H1 (cell line): ENCODE results near the gene PORCN. TPM values are rescaled to one million over a fixed set of nuclear protein-coding genes. Genes with fewer than 3 reads are reported as not detected.

ENCODE experiments used
- CTCF ChIA-PET: fragments of 300-600 bp; sonication (Branson Sonifier 250); formaldehyde crosslinking; loops from one replicate; lab custom pipeline; 2021; ENCODE audit not compliant: partially characterized antibody; lab: Charles Lee
- POLR2A ChIA-PET: fragments of 300-600 bp; sonication (Branson Sonifier 250); formaldehyde crosslinking; loops from one replicate; lab custom pipeline; 2021; ENCODE audit warnings: inconsistent platforms; ENCODE audit not compliant: partially characterized antibody; lab: Charles Lee
- DNase-seq, 2 experiments: peaks; one replicate each; pipeline versions ENCODE4 v3.0.0 to v3.0.0-alpha.2; 2010 to 2022; ENCODE audit warnings: low spot score in 2 of 2, low read depth in 1 of 2, mixed read lengths in 1 of 2
- FAIRE-seq: peaks from 2 replicates; lab custom pipeline; 2011; peaks lifted over from hg19 to GRCh38; lab: Jason Lieb, UNC
- H2AFZ ChIP-seq: 2 replicates; pipeline ENCODE4 v1.8.1; 2012; ENCODE audit warnings: low read length, inconsistent platforms
- H2AK5ac ChIP-seq: 2 replicates; pipeline ENCODE4 v1.6.1; 2013; ENCODE audit warnings: low read depth, low read length
- H2BK120ac ChIP-seq: replicated peaks from 2 replicates; pipeline ENCODE3; 2013; ENCODE audit warnings: low read depth, low read length, inconsistent platforms
- H2BK12ac ChIP-seq: 2 replicates; pipeline ENCODE4 v1.6.1; 2013; ENCODE audit warnings: low read depth, low read length
- H2BK15ac ChIP-seq: 2 replicates; pipeline ENCODE4 v1.6.1; 2013; ENCODE audit warnings: low read length
- H2BK20ac ChIP-seq: 2 replicates; pipeline ENCODE4 v1.6.1; 2013; ENCODE audit warnings: low read length
- H2BK5ac ChIP-seq: 2 replicates; pipeline ENCODE4 v1.6.1; 2013; ENCODE audit warnings: low read depth, low read length
- H3K14ac ChIP-seq: 2 replicates; pipeline ENCODE4 v1.6.1; 2013; ENCODE audit warnings: inconsistent platforms; ENCODE audit not compliant: insufficient read length
- H3K18ac ChIP-seq: 2 replicates; pipeline ENCODE4 v1.6.1; 2013; ENCODE audit warnings: low read length; ENCODE audit errors: extremely low read depth
- H3K23ac ChIP-seq: 2 replicates; pipeline ENCODE4 v1.6.1; 2013; ENCODE audit warnings: inconsistent platforms; ENCODE audit not compliant: insufficient read length
- H3K23me2 ChIP-seq: 2 replicates; pipeline ENCODE4 v1.6.1; 2013; ENCODE audit warnings: low read depth, low read length
- H3K27ac ChIP-seq: 2 replicates; pipeline ENCODE4 v1.6.1; 2011; ENCODE audit warnings: low read depth, low read length, inconsistent platforms
- H3K27me3 ChIP-seq, 4 experiments: replicated peaks in 1 of 4; 1 replicate in 1 of 4; 2 replicates in 3 of 4; pipeline versions ENCODE4 v1.6.1 to v1.8.1; 2011 to 2013; ENCODE audit warnings: low read length in 3 of 4, mild to moderate bottlenecking in 3 of 4, inconsistent platforms in 2 of 4, mixed read lengths in 2 of 4, moderate library complexity in 1 of 4; ENCODE audit not compliant: control insufficient read depth in 3 of 4, insufficient read depth in 3 of 4; ENCODE audit errors: extremely low read depth in 1 of 4
- H3K36me3 ChIP-seq, 4 experiments: 2 replicates each; pipeline versions ENCODE4 v1.6.1 to v1.8.1; 2011 to 2013; ENCODE audit warnings: mild to moderate bottlenecking in 4 of 4, low read length in 3 of 4, moderate library complexity in 2 of 4, control low read depth in 1 of 4, inconsistent platforms in 1 of 4; ENCODE audit not compliant: insufficient read depth in 4 of 4, control insufficient read depth in 2 of 4
- H3K4ac ChIP-seq: replicated peaks from 2 replicates; pipeline ENCODE3; 2013; ENCODE audit warnings: low read length, low read depth, mixed read lengths, inconsistent platforms; ENCODE audit not compliant: insufficient read length
- H3K4me1 ChIP-seq, 4 experiments: replicated peaks in 1 of 4; 1 replicate in 1 of 4; 2 replicates in 3 of 4; pipeline versions ENCODE4 v1.6.1 to v1.8.1; 2011 to 2013; ENCODE audit warnings: low read length in 3 of 4, inconsistent platforms in 2 of 4, mixed read lengths in 1 of 4; ENCODE audit not compliant: insufficient read depth in 4 of 4, control insufficient read depth in 3 of 4
- H3K4me2 ChIP-seq, 2 experiments: 2 replicates each; pipeline versions ENCODE4 v1.6.1 to v1.8.1; 2011 to 2013; ENCODE audit warnings: low read depth in 2 of 2, low read length in 2 of 2, control low read depth in 1 of 2, inconsistent platforms in 1 of 2, mild to moderate bottlenecking in 1 of 2; ENCODE audit not compliant: insufficient read depth in 1 of 2
- H3K4me3 ChIP-seq, 4 experiments: fragments of 200-600, 300-600 bp in 1 of 4; sonication (generic), shearing (Covaris generic), sonication (Bioruptor Twin) in 1 of 4; 2 replicates each; pipeline versions ENCODE4 v1.5.1 to v1.8.1; 2011 to 2016; ENCODE audit warnings: low read length in 4 of 4, low read depth in 3 of 4, control low read depth in 2 of 4, inconsistent platforms in 2 of 4, mild to moderate bottlenecking in 2 of 4, mixed read lengths in 1 of 4, moderate library complexity in 1 of 4; ENCODE audit not compliant: insufficient read depth in 2 of 4; ENCODE audit errors: extremely low read depth in 1 of 4
- H3K56ac ChIP-seq: replicated peaks from 2 replicates; pipeline ENCODE3; 2013; ENCODE audit warnings: low read depth, mild to moderate bottlenecking, mixed read lengths, low read length, inconsistent platforms; ENCODE audit not compliant: insufficient read length
- H3K79me1 ChIP-seq: 2 replicates; pipeline ENCODE4 v1.6.1; 2013; ENCODE audit warnings: low read depth, low read length, control low read depth
- H3K79me2 ChIP-seq, 2 experiments: 2 replicates each; pipeline versions ENCODE4 v1.6.1 to v1.8.1; 2012 to 2013; ENCODE audit warnings: low read length in 2 of 2, mild to moderate bottlenecking in 2 of 2, inconsistent platforms in 1 of 2; ENCODE audit not compliant: insufficient read depth in 2 of 2, control insufficient read depth in 1 of 2
- H3K9ac ChIP-seq, 4 experiments: replicated peaks in 1 of 4; 1 replicate in 1 of 4; 2 replicates in 3 of 4; pipeline versions ENCODE4 v1.6.1 to v1.8.1; 2011 to 2013; ENCODE audit warnings: low read depth in 3 of 4, low read length in 3 of 4, control low read depth in 2 of 4, mild to moderate bottlenecking in 2 of 4, moderate library complexity in 2 of 4, inconsistent platforms in 1 of 4; ENCODE audit errors: extremely low read depth in 1 of 4
- H3K9me3 ChIP-seq, 2 experiments: 2 replicates each; pipeline versions ENCODE4 v1.6.1 to v1.8.1; 2012 to 2013; ENCODE audit warnings: mild to moderate bottlenecking in 2 of 2, moderate library complexity in 2 of 2, control low read depth in 1 of 2, inconsistent platforms in 1 of 2, low read depth in 1 of 2, low read length in 1 of 2, mixed read lengths in 1 of 2; ENCODE audit not compliant: insufficient read depth in 2 of 2
- H4K20me1 ChIP-seq, 2 experiments: replicated peaks in 1 of 2; 2 replicates each; pipeline versions ENCODE3 to v1.8.1; 2011 to 2013; ENCODE audit warnings: inconsistent platforms in 2 of 2, low read length in 2 of 2, mild to moderate bottlenecking in 1 of 2; ENCODE audit not compliant: insufficient read depth in 2 of 2, control insufficient read depth in 1 of 2
- H4K5ac ChIP-seq: 2 replicates; pipeline ENCODE4 v1.6.1; 2013; ENCODE audit warnings: low read length, low read depth, mixed read lengths, inconsistent platforms; ENCODE audit not compliant: insufficient read length
- H4K8ac ChIP-seq: 2 replicates; pipeline ENCODE4 v1.8.0; 2013; ENCODE audit warnings: mild to moderate bottlenecking, moderate library complexity, low read length, inconsistent platforms; ENCODE audit not compliant: insufficient read depth; ENCODE audit errors: extremely low read depth
- H4K91ac ChIP-seq: replicated peaks from 2 replicates; pipeline ENCODE3; 2013; ENCODE audit warnings: low read length, mixed read lengths, inconsistent platforms; ENCODE audit not compliant: insufficient read length
- BRCA1 ChIP-seq: IDR thresholded peaks from 2 replicates; pipeline ENCODE4 v1.6.1; 2012; ENCODE audit warnings: low read depth, low read length, improper control_type of control experiment
- CBX5 ChIP-seq: fragments of 300-800, 300-1000 bp; sonication (generic); IDR thresholded peaks from 2 replicates; pipeline ENCODE4 v1.7.1; 2016; ENCODE audit warnings: antibody characterized with exemption, low read length, low read depth
- CEBPB ChIP-seq: IDR thresholded peaks from 2 replicates; pipeline ENCODE4 v1.6.1; 2012; ENCODE audit warnings: low read depth, low read length
- FOSL1 ChIP-seq: IDR thresholded peaks from 2 replicates; pipeline ENCODE4 v1.6.1; 2011; ENCODE audit warnings: mild to moderate bottlenecking, low read depth, low read length, moderate library complexity; ENCODE audit not compliant: insufficient read depth
- PHF8 ChIP-seq: fragments of 200-600 bp; sonication (generic); conservative IDR thresholded peaks from 2 replicates; pipeline ENCODE4 v1.7.1; 2012; ENCODE audit warnings: low read depth, mild to moderate bottlenecking, inconsistent platforms, low read length, moderate library complexity
- RAD21 ChIP-seq, 2 experiments: IDR thresholded peaks in 1 of 2; conservative IDR thresholded peaks in 1 of 2; 2 replicates each; pipeline ENCODE4 v1.6.1; 2011; ENCODE audit warnings: low read depth in 2 of 2, low read length in 2 of 2, improper control_type of control experiment in 1 of 2, inconsistent platforms in 1 of 2, mild to moderate bottlenecking in 1 of 2, moderate library complexity in 1 of 2
- SAP30 ChIP-seq: fragments of 300-600 bp; sonication (generic); IDR thresholded peaks from 2 replicates; pipeline ENCODE4 v1.7.1; 2012; ENCODE audit warnings: low read length, moderate library complexity, mild to moderate bottlenecking, inconsistent platforms; ENCODE audit not compliant: insufficient read depth, insufficient replicate concordance
- SIN3A ChIP-seq, 2 experiments: IDR thresholded peaks in 1 of 2; conservative IDR thresholded peaks in 1 of 2; 2 replicates each; pipeline ENCODE4 v1.6.1; 2011 to 2012; ENCODE audit warnings: low read length in 2 of 2, improper control_type of control experiment in 1 of 2, low read depth in 1 of 2, mild to moderate bottlenecking in 1 of 2
- WGBS, 2 experiments: shearing (Covaris generic) in 1 of 2; methylation state at CpG; one replicate each; pipeline versions ENCODE4 v1.1.6 to v1.1.7; 2013 to 2015; ENCODE audit warnings: low lambda C conversion rate in 2 of 2, mixed read lengths in 2 of 2, inconsistent platforms in 1 of 2, low coverage in 1 of 2, missing lambda C conversion rate in 1 of 2; ENCODE audit not compliant: insufficient replicate concordance in 2 of 2, insufficient coverage in 1 of 2, insufficient read length in 1 of 2; ENCODE audit errors: extremely low coverage in 1 of 2, missing lambda C conversion rate in 1 of 2; 5-methylcytosine and 5-hydroxymethylcytosine counted together
- polyA plus RNA-seq, 7 experiments: library from polyadenylated mRNA; depleted of rRNA in 3 of 7; stranded (reverse) in 5 of 7; unstranded in 2 of 7; fragments of >200 nt in 5 of 7; fragments of 200-250 nt in 2 of 7; gene quantifications; 1 replicate in 5 of 7; 2 replicates in 1 of 7; 4 replicates in 1 of 7; pipeline versions ENCODE4 v1.2.1 to v1.2.3, GENCODE V29; 2011 to 2013; ENCODE audit warnings: missing spikeins in 2 of 7, mixed read lengths in 2 of 7
- total RNA-seq: library from RNA; stranded (reverse); fragmentation: NEBNext Ultra II Directional; extraction: Animal tissue kit (Norgen Biotek cat#: 25700); gene quantifications from 2 replicates; pipeline ENCODE4 v1.2.1, GENCODE V29; 2021

Gene PORCN
- total and polyA plus RNA-seq, 2 of the 8 experiments (the other 6 are each of a cell fraction or from before 2014, with no cell fraction given): 14.6 to 34.1 TPM

GRCh38 chrX:48474581-48474980 lies 34.2 kb upstream of the PORCN start:
- H2BK120ac ChIP-seq: no peak overlapping the region
- H3K4ac ChIP-seq: no peak overlapping the region
- peaks cover 0 to 7% of the 10 kb centered on the region in 2 experiments for H4K20me1 ChIP-seq
- peaks cover 3% of the 10 kb centered on the region; the same call in 1 of the 2 replicates for H3K23me2 ChIP-seq
- WGBS, 2 experiments: 74% methylated on average over 3 of the region's 6 CpGs; no CpG with 5 or more reads in 1 of the 2 experiments
- H2AFZ ChIP-seq: no peak overlapping the region
- peaks cover 5 to 15% (median 10%) of the 10 kb centered on the region in 4 experiments for H3K4me1 ChIP-seq
- H2AK5ac ChIP-seq: no peak overlapping the region
- H3K79me1 ChIP-seq: no peaks in the 10 kb centered on the region
- ChIA-PET CTCF (interaction anchor here (1.1 to 2.0 kb wide), 2 partner anchors 19 to 390 kb away, joined by 4 to 9 read pairs; no protein-coding TSS in a partner anchor), POLR2A (interaction anchor here (0.6 to 1.8 kb wide), 4 partner anchors 12 to 298 kb away, joined by 3 to 4 read pairs (median 4); no protein-coding TSS in a partner anchor)
- peaks cover 0 to 24% of the 10 kb centered on the region in 2 experiments; a peak in 2 of 4 replicates for H3K79me2 ChIP-seq
- no peak overlapping the region for H4K5ac ChIP-seq
- DNase-seq (no peak), FAIRE-seq (no peak)
- H2BK15ac ChIP-seq: no peak overlapping the region
- no peaks in the 10 kb centered on the region for H3K27me3 ChIP-seq
- no peak overlapping the region for H3K23ac ChIP-seq
- no peak overlapping the region for H2BK5ac ChIP-seq
- no peak overlapping the region for H3K4me2 ChIP-seq
- H3K18ac ChIP-seq: no peak overlapping the region
- H3K56ac ChIP-seq: no peak overlapping the region
- peaks cover 0 to 6% (median 0%) of the 10 kb centered on the region in 4 experiments; a peak in 2 of 8 replicates for H3K36me3 ChIP-seq
- TF ChIP-seq RAD21 (IDR thresholded peaks at IDR 0.05 in 1 of 2, conservative IDR thresholded peaks at IDR 0.05 in 1 of 2; ENCODE audit: low read depth in 2 of 2, low read length in 2 of 2): no peak
- TF ChIP-seq CEBPB: no peak
- no peak for TF ChIP-seq BRCA1
- TF ChIP-seq SIN3A (conservative IDR thresholded peaks at IDR 0.05 in 1 of 2, IDR thresholded peaks at IDR 0.05 in 1 of 2; ENCODE audit: low read depth in 1 of 2, low read length in 2 of 2): no peak
- TF ChIP-seq FOSL1: no peak
- no peak for TF ChIP-seq CBX5
- no peak for TF ChIP-seq SAP30
- TF ChIP-seq PHF8: no peak
- no peaks in the 10 kb centered on the region for H3K9me3 ChIP-seq
- H3K9ac ChIP-seq: no peak overlapping the region
- H4K91ac ChIP-seq: no peak overlapping the region
- H3K14ac ChIP-seq: no peak overlapping the region
- H4K8ac ChIP-seq: no peak overlapping the region
- no peak overlapping the region for H3K27ac ChIP-seq
- no peak overlapping the region for H2BK20ac ChIP-seq
- no peak overlapping the region for H3K4me3 ChIP-seq
- H2BK12ac ChIP-seq: no peak overlapping the region
